ENCODE data around the gene SSTR4.

The SSTR4 gene

GRCh38 chr20:23083553-23084220 lies 48.6 kb downstream of the SSTR4 start:
- no peak for TF ChIP-seq CTCF (IDR thresholded peaks at IDR 0.05; ENCODE audit: low read depth, low read length, missing control alignments)
- no peak overlapping the region for H3K4me3 ChIP-seq (replicated peaks; ENCODE audit: low read depth, low read length)
- no peak for DNase-seq (ENCODE audit: extremely low read depth, low read depth)

- no peak overlapping the region for H3K4me3 ChIP-seq (replicated peaks; ENCODE audit: low read depth, low read length)
- no peak for DNase-seq (ENCODE audit: extremely low read depth, low read depth)
- TF ChIP-seq CTCF (IDR thresholded peaks at IDR 0.05; ENCODE audit: low read depth, low read length, missing control alignments): no peak
These were observed 49.3 kb downstream of the SSTR4 start for GRCh38 chr20:23084282-23084844.

- no peak overlapping the region for H3K4me3 ChIP-seq (replicated peaks; ENCODE audit: low read depth, low read length)
- no peak for TF ChIP-seq CTCF (IDR thresholded peaks at IDR 0.05; ENCODE audit: low read depth, low read length, missing control alignments)
- no peak for DNase-seq (ENCODE audit: extremely low read depth, low read depth)
These were observed 49.8 kb downstream of the SSTR4 start for GRCh38 chr20:23084845-23085365.

- no peak for TF ChIP-seq CTCF (IDR thresholded peaks at IDR 0.05; ENCODE audit: low read depth, low read length, missing control alignments)
- H3K4me3 ChIP-seq (replicated peaks; ENCODE audit: low read depth, low read length): no peak overlapping the region
- no peak for DNase-seq (ENCODE audit: extremely low read depth, low read depth)
These were observed 50.4 kb downstream of the SSTR4 start for GRCh38 chr20:23085436-23086055.

- no peak for TF ChIP-seq CTCF (IDR thresholded peaks at IDR 0.05; ENCODE audit: low read depth, low read length, missing control alignments)
- no peak within 1 kb of the TSS for H3K4me3 ChIP-seq (replicated peaks; ENCODE audit: low read depth, low read length)
These were observed 51.0 kb downstream of the SSTR4 start, which contains the start of gene CD93 for GRCh38 chr20:23086056-23086566. Gene CD93, minus strand, starts transcription at chr20:23086324. Its CDS starts 132 bp downstream, at chr20:23086192.

GRCh38 chr20:23086931-23087411 lies 51.9 kb downstream of the SSTR4 start:
- no peak for DNase-seq (ENCODE audit: extremely low read depth, low read depth)
- H3K4me3 ChIP-seq (replicated peaks; ENCODE audit: low read depth, low read length): no peak overlapping the region
- TF ChIP-seq CTCF (IDR thresholded peaks at IDR 0.05; ENCODE audit: low read depth, low read length, missing control alignments): no peak

More at GRCh38 chr20:23086056-23086566, 51.0 kb downstream of the SSTR4 start, which contains the start of gene CD93:
- no peak for DNase-seq (ENCODE audit: extremely low read depth, low read depth)

All from HFF-Myc (cell line).